Heart left ventricle (tissue), 16 donors: ENCODE data around the gene SEPTIN11. TPM values are rescaled to one million over a fixed set of nuclear protein-coding genes. Genes with fewer than 3 reads are reported as not detected.

Experiments used
- ATAC-seq, 4 donors: fragments of 200-7000 bp; cut with Tn5 transposase; one replicate each; pipeline ENCODE4 v1.9.1; 2020 to 2022; ENCODE audit warnings: moderate library complexity in 4 of 4, mild to moderate bottlenecking in 3 of 4, moderate number of reproducible peaks in 1 of 4
- DNase-seq, 5 donors: peaks; one replicate each; pipeline ENCODE4 v3.0.0-alpha.2; 2020
- H3K27ac ChIP-seq, 12 donors: fragments of 200-600 bp; sonication (generic) in 4 of 12; one replicate each; pipeline versions ENCODE4 v1.5.0 to v1.8.0; 2016 to 2022; ENCODE audit warnings: mild to moderate bottlenecking in 2 of 12
- H3K27me3 ChIP-seq, 9 donors: fragments of 200-600 bp; sonication (generic) in 2 of 9; one replicate each; pipeline versions ENCODE4 v1.5.1 to v1.8.0; 2016 to 2022; ENCODE audit warnings: mild to moderate bottlenecking in 3 of 9
- H3K36me3 ChIP-seq, 9 donors: fragments of 200-600 bp; sonication (generic) in 2 of 9; one replicate each; pipeline versions ENCODE4 v1.5.0 to v1.8.0; 2018 to 2022; ENCODE audit warnings: mild to moderate bottlenecking in 2 of 9
- H3K4me1 ChIP-seq, 12 donors: fragments of 200-600 bp; sonication (generic) in 4 of 12; one replicate each; pipeline versions ENCODE4 v1.5.0 to v1.8.0; 2016 to 2022; ENCODE audit warnings: mild to moderate bottlenecking in 3 of 12
- H3K4me3 ChIP-seq, 12 donors: fragments of 200-600 bp; sonication (generic) in 4 of 12; one replicate each; pipeline versions ENCODE4 v1.5.0 to v1.8.0; 2017 to 2022; ENCODE audit warnings: mild to moderate bottlenecking in 9 of 12, moderate library complexity in 4 of 12
- H3K9me3 ChIP-seq, 12 donors: fragments of 200-600 bp; sonication (generic) in 4 of 12; one replicate each; pipeline versions ENCODE4 v1.5.0 to v1.8.0; 2016 to 2022; ENCODE audit warnings: mild to moderate bottlenecking in 1 of 12
- CTCF ChIP-seq, 12 donors: fragments of 200-600 bp; sonication (generic) in 4 of 12; IDR thresholded peaks; one replicate each; pipeline versions ENCODE4 v1.5.0 to v1.8.0; 2018 to 2022; ENCODE audit warnings: antibody characterized with exemption in 12 of 12, mild to moderate bottlenecking in 5 of 12
- POLR2A ChIP-seq, 2 donors: fragments of 450-650 bp; IDR thresholded peaks; one replicate each; pipeline ENCODE4 v1.6.1; 2017; ENCODE audit warnings: antibody characterized with exemption in 2 of 2, mild to moderate bottlenecking in 2 of 2, moderate library complexity in 2 of 2
- WGBS, 4 donors: extraction: QIAGEN DNeasy Blood & Tissue Kit in 2 of 4; methylation state at CpG; one replicate each; pipeline versions ENCODE4 v1.1.5 to v1.1.7; 2013 to 2018; 5-methylcytosine and 5-hydroxymethylcytosine counted together
- intact Hi-C, 10 donors: fragments of 100-400 bp; cut with DNase I; formaldehyde crosslinking; loops; one replicate each; pipeline versions ENCODE4 v1.11.1 to v1.14.2; 2022
- polyA plus RNA-seq, 2 donors: library from polyadenylated mRNA; stranded (reverse); fragments of 200-250 nt; gene quantifications; one replicate each; pipeline ENCODE4 v1.2.3, GENCODE V29; 2013
- total RNA-seq, 9 donors: library from RNA; depleted of rRNA in 2 of 9; stranded (reverse); fragments of >200 nt in 2 of 9; fragmentation: NEBNext Ultra II Directional in 3 of 9; extraction: Animal tissue kit (Norgen Biotek cat#: 25700) in 3 of 9; gene quantifications; one replicate each; pipeline versions ENCODE4 v1.1.0 to v1.2.4, GENCODE V29; 2016 to 2023
- donor health status: ischemic (EF 13 %, LVEDD 7.1; RV severe dilation, severe dysfunction).
- donor health status: healthy with polysubstance abuse.
- donor health status: DM: no; HTN: yes; CAD: no.
- donor health status: DM: no; HTN: no; CAD: no.
- donor health status: ischemic (EF 25% LVEDD 6.9; RV normal size, moderate dysfunction).
- donor health status: ischemic (EF 25% LVEDD 5.7; RV mildly dilated, moderate dysfunction).
- donor health status: healthy.
- donor health status: DM: yes; HTN: yes; CAD: no.
- donor health status: ischemic (EF 35%, LVEDD 5.7; RV mildly dilated, moderate dysfunction).
- donor health status: nonischemic (EF 11% LVEDD 7.7; RV severe dilation, severe dysfunction).
- donor health status: DM: yes; HTN: yes; CAD: no.
- donor health status: PGD.
- donor health status: ischemic (EF 29% LVEDD 5.4; RV normal size, mild dysfunction).
- donor health status: nonischemic (EF 23%, LVEDD 6.1; RV moderate dilation, normal function).

Gene SEPTIN11
- total and polyA plus RNA-seq, 11 donors, result 9.9 to 58.9 (median 31.9) TPM

- Histone ChIP-seq H3K4me1 (peaks cover 0 to 43% (median 21%) of the 10 kb centered on the region in 12 donors), H3K9me3 (no peaks in the 10 kb centered on the region), H3K27me3 (no peaks in the 10 kb centered on the region), H3K36me3 (no peaks in the 10 kb centered on the region), H3K27ac (peak overlapping the region; percentile 76 to 97 (median 93)), H3K4me3 (peak overlapping the region; percentile 67 to 98 (median 80))
- intact Hi-C loops, result loop anchor here in 4 of 10 donors (5.0 to 10.0 kb wide), 6 partner anchors 96 to 436 kb away; partner anchors contain the start of gene CCNG2 (in 1 of the 4)
- 3 to 8% (median 4%) methylated on average over 38 to 60 of the region's 60 CpGs for WGBS, 4 donors
- ATAC-seq, result peak; percentile 35 to 70 (median 60)
- TF ChIP-seq CTCF (IDR thresholded peaks at IDR 0.05), result peak in 2 of 12 donors; percentile 16 to 19
- TF ChIP-seq POLR2A (IDR thresholded peaks at IDR 0.05), result no peak
- peak; percentile 73 to 86 (median 81) for DNase-seq
Observed at GRCh38 chr4:76948443-76949275, 893 bp upstream of the SEPTIN11 start.

GRCh38 chr4:76950052-76950955 is 752 bp downstream of the SEPTIN11 start:
- 1 to 2% (median 1%) methylated on average over 42 to 69 of the region's 69 CpGs for WGBS, 4 donors

GRCh38 chr4:76950956-76951671 is 1.6 kb downstream of the SEPTIN11 start:
- DNase-seq (peak in 1 of 5 donors; percentile 34), ATAC-seq (no peak)
- intact Hi-C loops, result loop anchor here in 7 of 10 donors (5.0 to 10.0 kb wide), 7 partner anchors 36 to 139 kb away; no protein-coding TSS in a partner anchor
- Histone ChIP-seq H3K4me3 (peak overlapping the region; percentile 67 to 98 (median 80)), H3K27me3 (no peaks in the 10 kb centered on the region), H3K9me3 (no peaks in the 10 kb centered on the region), H3K27ac (peak overlapping the region; percentile 76 to 97 (median 93)), H3K36me3 (no peaks in the 10 kb centered on the region), H3K4me1 (peaks cover 0 to 61% (median 25%) of the 10 kb centered on the region in 12 donors)
- TF ChIP-seq CTCF (IDR thresholded peaks at IDR 0.05) (no peak), POLR2A (IDR thresholded peaks at IDR 0.05) (no peak)
- 20 to 42% (median 26%) methylated on average over 23 of the region's 23 CpGs for WGBS, 4 donors

More at GRCh38 chr4:76950052-76950955, 752 bp downstream of the SEPTIN11 start:
- ATAC-seq (peak in 3 of 4 donors; percentile 8 to 14 (median 13)), DNase-seq (peak; percentile 47 to 79 (median 57))
- H3K9me3 ChIP-seq, result no peaks in the 10 kb centered on the region
- H3K27me3 ChIP-seq, result no peaks in the 10 kb centered on the region
- intact Hi-C loops, result loop anchor here in 7 of 10 donors (5.0 to 10.0 kb wide), 7 partner anchors 37 to 138 kb away; no protein-coding TSS in a partner anchor
- peak in 1 of 2 donors; percentile 12 for TF ChIP-seq POLR2A (IDR thresholded peaks at IDR 0.05)
- peak in 1 of 12 donors; percentile 12 for TF ChIP-seq CTCF (IDR thresholded peaks at IDR 0.05)
- peak overlapping the region; percentile 76 to 97 (median 93) for H3K27ac ChIP-seq
- H3K36me3 ChIP-seq, result no peaks in the 10 kb centered on the region
- H3K4me3 ChIP-seq, result peak overlapping the region; percentile 67 to 98 (median 80)
- H3K4me1 ChIP-seq, result peaks cover 0 to 52% (median 24%) of the 10 kb centered on the region in 12 donors
